Measurements from ENCODE around the gene RALGAPA2. TPM values are rescaled to one million over a fixed set of nuclear protein-coding genes. Genes with fewer than 3 reads are reported as not detected.

Gene RALGAPA2
- total and polyA plus RNA-seq, 2 donors (not counting 3 experiments of a cell fraction or from before 2014, with no cell fraction given), result 10.0 to 46.8 TPM

GRCh38 chr20:20404633-20405032 is 307.8 kb downstream of the RALGAPA2 start:
- dilution Hi-C loops (cut with MboI; ENCODE audit: extremely low pct_ligation_motif_present, low sequenced_read_pairs), result no loop called here
- Histone ChIP-seq H3K79me2 (ENCODE audit: control insufficient read depth, insufficient read depth, low read length) (no peaks in the 10 kb centered on the region), H3K9ac (replicated peaks; ENCODE audit: extremely low read depth, insufficient read depth, low read length) (no peak overlapping the region), H3K9me3 (replicated peaks; ENCODE audit: control insufficient read depth, insufficient read depth, low read length) (no peaks in the 10 kb centered on the region), H4K20me1 (replicated peaks; ENCODE audit: control insufficient read depth, extremely low read depth, insufficient read depth, low read length) (no peaks in the 10 kb centered on the region), H3K27me3 (ENCODE audit: control insufficient read depth in 2 of 2, insufficient read depth in 2 of 2, low read length in 2 of 2) (no peaks in the 10 kb centered on the region), H3K36me3 (ENCODE audit: control insufficient read depth in 2 of 2, extremely low read depth in 1 of 2, insufficient read depth in 2 of 2, low read length in 2 of 2) (peaks cover 0 to 5% of the 10 kb centered on the region in 2 experiments), H3K4me2 (ENCODE audit: insufficient read depth, low read length) (no peak overlapping the region), H2AFZ (ENCODE audit: low read depth, low read length) (no peak overlapping the region), H3K4me3 (replicated peaks in 1 of 3; ENCODE audit: insufficient read depth in 1 of 3, low read depth in 1 of 3, low read length in 3 of 3) (no peak overlapping the region), H3K27ac (ENCODE audit: insufficient read depth, low read depth, low read length) (no peak overlapping the region), H3K9me1 (replicated peaks; ENCODE audit: control insufficient read depth, extremely low read depth, insufficient read depth, low read length) (no peaks in the 10 kb centered on the region), H3K4me1 (ENCODE audit: control insufficient read depth, extremely low read depth, insufficient read depth, low read length) (no peaks in the 10 kb centered on the region)
- FAIRE-seq (no peak), DNase-seq (ENCODE audit: low read depth, low spot score) (no peak)
- ChIA-PET POLR2A (no interaction called here), CTCF (no interaction called here)
- no peak for TF ChIP-seq JUN (IDR thresholded peaks at IDR 0.05; ENCODE audit: borderline replicate concordance, insufficient read depth, insufficient read length, low read depth)
- BruUV-seq (replicated peaks), result no TSS peak
- intact Hi-C loops (cut with micrococcal nuclease), result no loop called here

- no peak for TF ChIP-seq MYC (IDR thresholded peaks at IDR 0.05; ENCODE audit: low read depth, low read length)
- TF ChIP-seq JUN (IDR thresholded peaks at IDR 0.05; ENCODE audit: borderline replicate concordance, insufficient read depth, insufficient read length, low read depth), result no peak
- no peak for TF ChIP-seq POLR2A (IDR thresholded peaks at IDR 0.05; ENCODE audit: low read depth, low read length)
- no peak for TF ChIP-seq EZH2 (IDR thresholded peaks at IDR 0.05; ENCODE audit: borderline replicate concordance, low read depth, low read length, severe bottlenecking)
- no peak for TF ChIP-seq MAX (IDR thresholded peaks at IDR 0.05; ENCODE audit: insufficient read depth, insufficient read length)
- TF ChIP-seq GATA2 (IDR thresholded peaks at IDR 0.05; ENCODE audit: insufficient read depth, insufficient read length, low read depth, low read length), result no peak
- TF ChIP-seq POLR2AphosphoS5 (IDR thresholded peaks at IDR 0.05; ENCODE audit: insufficient read depth, low read depth, low read length), result no peak
- TF ChIP-seq CTCF (IDR thresholded peaks at IDR 0.05; ENCODE audit: extremely low read depth in 1 of 2, insufficient read depth in 1 of 2, low read depth in 1 of 2, low read length in 2 of 2), result no peak
- TF ChIP-seq FOS (IDR thresholded peaks at IDR 0.05; ENCODE audit: borderline replicate concordance, insufficient read depth, low read length), result no peak
- BruUV-seq (replicated peaks), result no TSS peak
- Histone ChIP-seq H3K36me3 (ENCODE audit: control insufficient read depth in 2 of 2, extremely low read depth in 1 of 2, insufficient read depth in 2 of 2, low read length in 2 of 2) (peaks cover 0 to 5% of the 10 kb centered on the region in 2 experiments), H3K4me2 (ENCODE audit: insufficient read depth, low read length) (no peak overlapping the region), H2AFZ (ENCODE audit: low read depth, low read length) (no peak overlapping the region), H3K27me3 (ENCODE audit: control insufficient read depth in 2 of 2, insufficient read depth in 2 of 2, low read length in 2 of 2) (no peaks in the 10 kb centered on the region), H3K4me3 (replicated peaks in 1 of 3; ENCODE audit: insufficient read depth in 1 of 3, low read depth in 1 of 3, low read length in 3 of 3) (no peak overlapping the region), H3K79me2 (ENCODE audit: control insufficient read depth, insufficient read depth, low read length) (no peaks in the 10 kb centered on the region), H3K27ac (ENCODE audit: insufficient read depth, low read depth, low read length) (no peak overlapping the region), H3K9me1 (replicated peaks; ENCODE audit: control insufficient read depth, extremely low read depth, insufficient read depth, low read length) (no peaks in the 10 kb centered on the region), H3K9ac (replicated peaks; ENCODE audit: extremely low read depth, insufficient read depth, low read length) (no peak overlapping the region), H3K4me1 (ENCODE audit: control insufficient read depth, extremely low read depth, insufficient read depth, low read length) (no peaks in the 10 kb centered on the region), H4K20me1 (replicated peaks; ENCODE audit: control insufficient read depth, extremely low read depth, insufficient read depth, low read length) (no peaks in the 10 kb centered on the region), H3K9me3 (replicated peaks; ENCODE audit: control insufficient read depth, insufficient read depth, low read length) (no peaks in the 10 kb centered on the region)
- no peak for DNase-seq (ENCODE audit: low read depth, low spot score)
- intact Hi-C loops (cut with micrococcal nuclease), result no loop called here
- dilution Hi-C loops (cut with MboI; ENCODE audit: extremely low pct_ligation_motif_present, low sequenced_read_pairs), result no loop called here
- FAIRE-seq, result no peak
- ChIA-PET POLR2A (no interaction called here), CTCF (no interaction called here)
Measured at GRCh38 chr20:20401991-20402390, 310.5 kb downstream of the RALGAPA2 start.

All from endothelial cell of umbilical vein (primary cell).